ENCODE measurements around the gene HNF4A. TPM values are rescaled to one million over a fixed set of nuclear protein-coding genes. Genes with fewer than 3 reads are reported as not detected.
A peak's percentile ranks its signal among the peaks of the same experiment; 100 is the strongest.
"Not testable (repeated sequence)": the region's sequence is repeated elsewhere in the genome, so short reads cannot be mapped to it uniquely, and the experiment has no call there.

HNF4A gene
- total RNA-seq, 4 donors from 2014 or later: 0.63 TPM; not detected in 3

DNA sequence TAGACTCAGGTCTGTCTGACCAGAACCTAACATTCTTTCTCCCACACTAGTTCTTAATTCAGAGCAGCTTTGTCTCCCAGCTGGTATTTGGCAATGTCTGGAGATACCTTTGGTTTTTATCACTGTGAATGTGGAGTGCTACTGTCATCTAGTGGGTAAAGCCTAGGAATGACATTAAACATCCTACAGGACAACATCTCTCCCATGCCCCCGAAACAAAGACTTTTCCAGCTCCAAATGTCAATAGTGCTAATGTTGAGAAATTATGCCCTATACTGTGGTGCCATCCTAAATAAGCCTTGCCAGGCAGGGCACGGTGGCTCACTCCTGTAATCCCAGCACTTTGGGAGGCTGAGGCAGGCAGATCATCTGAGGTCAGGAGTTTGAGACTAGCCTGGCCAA is 116.0 kb downstream of the HNF4A start:
- Histone ChIP-seq H3K4me1 (peaks cover 6 to 14% (median 13%) of the 10 kb centered on the region in 4 donors), H3K27me3 (no peaks in the 10 kb centered on the region), H3K27ac (replicated peaks in 1 of 4) (no peak overlapping the region), H3K36me3 (no peaks in the 10 kb centered on the region), H3K9me3 (no peaks in the 10 kb centered on the region), H3K4me3 (no peak overlapping the region)
- DNase-seq (ENCODE audit: extremely low spot score): no peak
- TF ChIP-seq EP300 (IDR thresholded peaks at IDR 0.05): no peak
- TF ChIP-seq, protein P1, sequence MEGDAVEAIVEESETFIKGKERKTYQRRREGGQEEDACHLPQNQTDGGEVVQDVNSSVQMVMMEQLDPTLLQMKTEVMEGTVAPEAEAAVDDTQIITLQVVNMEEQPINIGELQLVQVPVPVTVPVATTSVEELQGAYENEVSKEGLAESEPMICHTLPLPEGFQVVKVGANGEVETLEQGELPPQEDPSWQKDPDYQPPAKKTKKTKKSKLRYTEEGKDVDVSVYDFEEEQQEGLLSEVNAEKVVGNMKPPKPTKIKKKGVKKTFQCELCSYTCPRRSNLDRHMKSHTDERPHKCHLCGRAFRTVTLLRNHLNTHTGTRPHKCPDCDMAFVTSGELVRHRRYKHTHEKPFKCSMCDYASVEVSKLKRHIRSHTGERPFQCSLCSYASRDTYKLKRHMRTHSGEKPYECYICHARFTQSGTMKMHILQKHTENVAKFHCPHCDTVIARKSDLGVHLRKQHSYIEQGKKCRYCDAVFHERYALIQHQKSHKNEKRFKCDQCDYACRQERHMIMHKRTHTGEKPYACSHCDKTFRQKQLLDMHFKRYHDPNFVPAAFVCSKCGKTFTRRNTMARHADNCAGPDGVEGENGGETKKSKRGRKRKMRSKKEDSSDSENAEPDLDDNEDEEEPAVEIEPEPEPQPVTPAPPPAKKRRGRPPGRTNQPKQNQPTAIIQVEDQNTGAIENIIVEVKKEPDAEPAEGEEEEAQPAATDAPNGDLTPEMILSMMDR (IDR thresholded peaks at IDR 0.05): peak in 1 of 3 experiments; percentile 27
- WGBS: 69% methylated on average over 2 of the region's 2 CpGs
- intact Hi-C loops (cut with DNase I): no loop called here

DNA sequence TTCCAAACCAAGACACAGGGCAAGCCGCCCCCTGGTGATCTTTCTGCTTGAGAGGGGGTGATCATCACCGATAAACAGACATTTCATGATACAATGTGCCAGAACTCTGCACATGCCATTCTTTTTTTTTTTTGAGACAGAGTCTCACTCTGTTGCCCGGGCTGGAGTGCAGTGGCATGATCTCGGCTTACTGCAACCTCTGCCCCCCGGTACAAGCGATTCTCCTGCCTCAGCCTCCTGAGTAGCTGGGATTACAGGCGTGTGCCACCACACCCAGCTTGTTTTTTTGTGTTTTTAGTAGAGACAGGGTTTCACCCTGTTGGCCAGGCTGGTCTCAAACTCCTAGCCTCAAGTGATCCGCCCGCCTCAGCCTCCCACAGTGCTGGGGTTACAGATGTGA is 116.8 kb downstream of the HNF4A start:
- H3K27me3 ChIP-seq; H3K4me3 ChIP-seq; H3K27ac ChIP-seq (replicated peaks in 1 of 4); DNase-seq (ENCODE audit: extremely low spot score); H3K36me3 ChIP-seq; H3K9me3 ChIP-seq; intact Hi-C loops (cut with DNase I): not testable (repeated sequence)
- 89% methylated on average over 9 of the region's 9 CpGs for WGBS
- H3K4me1 ChIP-seq: peaks cover 9 to 22% (median 20%) of the 10 kb centered on the region in 4 donors

DNA sequence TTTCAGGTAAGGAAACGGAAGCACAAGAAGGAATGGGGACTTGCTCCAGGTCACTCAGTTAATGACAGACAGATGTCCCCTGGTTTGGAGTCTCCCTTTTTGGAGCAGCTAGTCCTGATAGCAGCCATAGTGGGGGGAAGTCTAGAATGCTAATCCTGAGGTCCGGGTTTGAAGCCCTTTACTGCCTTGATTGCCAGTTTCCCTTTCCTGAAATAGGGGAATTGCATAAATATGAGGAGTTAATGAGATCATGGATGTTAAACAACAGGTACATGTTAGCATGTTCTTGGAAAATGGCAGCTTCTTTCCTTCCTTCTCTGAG is 119.8 kb downstream of the HNF4A start:
- Histone ChIP-seq H3K4me1 (peaks cover 9 to 23% (median 20%) of the 10 kb centered on the region in 4 donors), H3K4me3 (peak overlapping the region; percentile 75 to 87 (median 78)), H3K27ac (replicated peaks in 1 of 4) (peak overlapping the region; percentile 92 to 96 (median 94)), H3K9me3 (no peaks in the 10 kb centered on the region), H3K27me3 (no peaks in the 10 kb centered on the region), H3K36me3 (peaks cover 6 to 11% (median 8%) of the 10 kb centered on the region in 4 donors)
- TF ChIP-seq, protein P1 (IDR thresholded peaks at IDR 0.05): no peak
- TF ChIP-seq EP300 (IDR thresholded peaks at IDR 0.05) (no peak), POLR2A (IDR thresholded peaks at IDR 0.05; ENCODE audit: low read depth) (no peak), POLR2AphosphoS5 (IDR thresholded peaks at IDR 0.05) (no peak)
- 13% methylated on average over 2 of the region's 2 CpGs for WGBS
- intact Hi-C loops (cut with DNase I): loop anchor here (2.0 to 5.0 kb wide), 3 partner anchors 47 to 263 kb away; partner anchors contain the start of genes OSER1 and SERINC3
- no peak for DNase-seq (ENCODE audit: extremely low spot score)

DNA sequence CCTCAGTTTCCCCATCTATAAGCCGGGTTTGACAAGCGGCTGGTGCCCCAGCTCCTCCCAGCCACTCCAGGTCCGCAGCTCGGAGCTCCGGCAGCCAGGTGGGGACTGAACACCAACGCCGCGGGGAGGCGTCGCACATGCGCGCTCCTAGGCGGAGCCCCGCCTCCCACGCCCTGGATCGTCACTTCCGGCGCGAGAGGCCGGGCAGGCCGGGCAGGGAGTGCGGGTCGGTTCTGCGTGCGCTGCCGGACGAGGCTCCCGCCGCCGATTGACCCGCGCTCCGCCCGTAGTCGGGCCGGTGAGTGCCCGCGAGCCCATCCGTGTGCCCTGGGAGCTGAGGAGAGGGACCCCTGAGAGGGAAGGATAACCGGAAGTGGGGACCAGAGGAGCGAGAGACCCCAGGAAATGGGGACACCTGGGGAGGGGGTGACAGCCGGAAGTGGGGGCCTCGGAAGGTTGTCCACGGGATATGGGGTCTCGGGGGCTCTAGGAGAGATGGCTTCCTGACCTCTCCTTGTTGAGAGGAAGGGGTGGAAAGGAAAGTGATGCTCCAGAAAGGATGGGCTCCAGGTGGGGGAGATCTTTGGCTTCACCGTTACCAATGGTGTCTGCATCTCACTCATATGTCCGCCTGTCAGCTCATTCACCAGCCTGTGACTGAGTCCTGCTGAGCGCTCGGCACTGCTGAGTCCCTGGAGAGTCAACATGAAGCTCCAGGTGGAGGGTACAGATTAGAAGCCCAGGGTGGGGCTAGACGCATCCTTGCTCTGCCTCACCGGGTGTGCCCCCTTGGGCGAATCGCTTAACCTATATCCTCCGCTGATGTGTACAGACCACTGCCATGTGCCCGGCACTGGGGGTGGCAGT is 120.4 kb downstream of the HNF4A start, which contains the start of gene TTPAL:
Gene TTPAL (plus strand): TSS at position 181 of the 867 bp plus-strand sequence. CDS start 4,126 bp downstream, outside the sequence.
- H3K9me3 ChIP-seq: no peaks in the 10 kb centered on the region
- H3K36me3 ChIP-seq: peaks cover 12 to 17% (median 14%) of the 10 kb centered on the region in 4 donors
- H3K4me3 ChIP-seq: peak within 1 kb of the TSS; percentile 75 to 87 (median 78)
- TF ChIP-seq, protein P1 (IDR thresholded peaks at IDR 0.05): peak; percentile 45 to 70 (median 57)
- TF ChIP-seq POLR2AphosphoS5 (IDR thresholded peaks at IDR 0.05) (peak; percentile 100), EP300 (IDR thresholded peaks at IDR 0.05) (no peak), POLR2A (IDR thresholded peaks at IDR 0.05; ENCODE audit: low read depth) (peak; percentile 98)
- WGBS: 5% methylated on average over 30 of the region's 55 CpGs
- no peaks in the 10 kb centered on the region for H3K27me3 ChIP-seq
- DNase-seq (ENCODE audit: extremely low spot score): peak; percentile 94
- peaks cover 9 to 23% (median 20%) of the 10 kb centered on the region in 4 donors for H3K4me1 ChIP-seq
- intact Hi-C loops (cut with DNase I): loop anchor here (2.0 to 5.0 kb wide), 3 partner anchors 46 to 264 kb away; partner anchors contain the start of genes OSER1 and SERINC3
- peak within 1 kb of the TSS; percentile 92 to 96 (median 94) for H3K27ac ChIP-seq (replicated peaks in 1 of 4)

DNA sequence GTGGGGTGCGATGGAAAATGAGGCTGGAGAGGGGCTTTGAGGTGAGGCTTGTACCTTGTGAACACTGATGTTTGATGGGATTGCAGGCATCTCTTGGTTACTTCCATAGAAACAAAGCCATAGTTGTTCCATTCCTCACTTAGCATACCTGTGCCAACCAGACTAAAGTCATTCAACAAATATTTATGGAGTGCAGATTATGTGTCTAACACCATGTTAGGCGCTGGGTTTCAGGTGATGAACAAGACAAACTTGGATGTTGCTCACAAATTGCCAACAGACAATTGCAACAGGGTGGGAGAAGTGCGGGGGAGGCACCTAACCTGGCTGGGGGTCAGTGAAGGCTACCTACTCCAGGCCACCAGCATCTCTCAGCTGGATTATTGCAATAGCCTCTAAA is 121.7 kb downstream of the HNF4A start:
- Histone ChIP-seq H3K27ac (replicated peaks in 1 of 4) (peak overlapping the region; percentile 92 to 96 (median 94)), H3K4me1 (peaks cover 9 to 23% (median 20%) of the 10 kb centered on the region in 4 donors), H3K4me3 (peak overlapping the region in 1 of 4 donors; percentile 75), H3K27me3 (no peaks in the 10 kb centered on the region), H3K9me3 (no peaks in the 10 kb centered on the region), H3K36me3 (peaks cover 14 to 27% (median 25%) of the 10 kb centered on the region in 4 donors)
- intact Hi-C loops (cut with DNase I): loop anchor here (5.0 kb wide), 2 partner anchors 45 to 265 kb away; partner anchors contain the start of genes OSER1 and SERINC3
- TF ChIP-seq POLR2A (IDR thresholded peaks at IDR 0.05; ENCODE audit: low read depth): no peak
- no peak for TF ChIP-seq EP300 (IDR thresholded peaks at IDR 0.05)
- no peak for TF ChIP-seq POLR2AphosphoS5 (IDR thresholded peaks at IDR 0.05)
- TF ChIP-seq, protein P1 (IDR thresholded peaks at IDR 0.05): no peak
- WGBS: 92% methylated on average over 3 of the region's 3 CpGs
- DNase-seq (ENCODE audit: extremely low spot score): no peak

Measured in esophagus muscularis mucosa (tissue), 4 donors.